ENCODE results near the gene STPG1.

Gene STPG1

DNA sequence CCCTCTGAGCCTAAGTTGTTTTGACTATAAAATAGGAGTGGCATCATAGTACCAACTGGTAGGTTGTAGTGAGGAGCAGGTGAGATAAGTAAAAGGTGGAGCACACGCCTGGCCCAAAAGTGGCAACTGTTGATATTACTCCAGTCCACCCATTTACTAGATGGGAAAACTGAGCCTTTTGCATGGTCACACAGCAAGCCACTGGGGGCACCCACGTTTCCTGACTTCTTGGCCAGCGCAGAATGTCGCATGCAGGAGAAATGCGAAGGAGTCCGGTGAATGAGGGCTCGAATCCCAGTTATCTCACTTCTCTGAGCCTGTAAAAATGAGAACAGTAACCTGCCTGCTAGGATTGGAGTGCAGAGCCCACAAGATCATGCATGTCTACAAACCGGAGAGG, 73.6 kb downstream of the STPG1 start:
- Mint-ChIP-seq H3K4me3 (no peak overlapping the region), H3K4me1 (ENCODE audit: low read depth) (peaks cover 2% of the 10 kb centered on the region), H3K27ac (no peak overlapping the region), H3K36me3 (ENCODE audit: low read depth) (no peaks in the 10 kb centered on the region), H3K9me3 (no peaks in the 10 kb centered on the region), H3K27me3 (ENCODE audit: low read depth) (peaks cover 28% of the 10 kb centered on the region)

DNA sequence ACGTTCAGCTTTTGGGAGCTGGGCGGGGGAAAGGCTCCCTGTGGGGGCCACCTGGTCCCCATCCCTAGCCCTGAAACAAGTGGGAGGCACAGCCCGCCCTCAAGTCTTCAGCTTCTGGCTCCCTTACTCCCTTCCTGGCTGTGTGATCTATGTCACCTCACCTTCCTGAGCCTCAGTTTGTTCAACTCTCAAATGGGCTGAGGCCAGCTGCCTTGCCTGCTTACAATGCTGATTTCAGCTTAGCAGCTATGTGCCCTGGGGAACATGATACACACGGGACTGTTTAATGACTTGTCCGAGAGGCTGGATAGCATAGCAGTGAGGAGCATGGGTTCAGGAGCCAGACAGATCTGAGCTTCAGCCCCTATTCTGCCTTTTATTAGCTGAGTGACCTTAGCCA, 75.1 kb downstream of the STPG1 start:
- Mint-ChIP-seq H3K27me3 (ENCODE audit: low read depth) (peaks cover 34% of the 10 kb centered on the region), H3K4me1 (ENCODE audit: low read depth) (peaks cover 2% of the 10 kb centered on the region), H3K36me3 (ENCODE audit: low read depth) (no peaks in the 10 kb centered on the region), H3K9me3 (no peaks in the 10 kb centered on the region), H3K27ac (no peak overlapping the region), H3K4me3 (no peak overlapping the region)

DNA sequence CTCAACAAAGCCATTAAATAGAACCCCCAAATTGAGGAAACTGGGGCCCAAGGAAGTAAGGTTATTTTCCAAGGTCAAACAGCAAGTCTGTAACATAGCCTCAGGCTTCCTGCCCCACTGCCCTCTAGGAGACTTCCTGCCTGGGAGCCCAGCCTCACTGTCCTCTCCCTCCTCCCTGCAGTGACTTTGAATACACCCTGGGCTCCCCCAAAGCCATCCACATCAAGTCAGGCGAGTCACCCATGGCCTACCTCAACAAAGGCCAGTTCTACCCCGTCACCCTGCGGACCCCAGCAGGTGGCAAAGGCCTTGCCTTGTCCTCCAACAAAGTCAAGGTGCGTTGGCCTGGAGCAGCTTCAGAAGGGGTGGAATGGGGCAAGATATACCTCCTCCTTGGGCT, 76.1 kb downstream of the STPG1 start:
- Mint-ChIP-seq H3K9me3 (no peaks in the 10 kb centered on the region), H3K4me1 (ENCODE audit: low read depth) (peaks cover 2% of the 10 kb centered on the region), H3K36me3 (ENCODE audit: low read depth) (no peaks in the 10 kb centered on the region), H3K4me3 (no peak overlapping the region), H3K27me3 (ENCODE audit: low read depth) (peaks cover 37% of the 10 kb centered on the region), H3K27ac (no peak overlapping the region)

DNA sequence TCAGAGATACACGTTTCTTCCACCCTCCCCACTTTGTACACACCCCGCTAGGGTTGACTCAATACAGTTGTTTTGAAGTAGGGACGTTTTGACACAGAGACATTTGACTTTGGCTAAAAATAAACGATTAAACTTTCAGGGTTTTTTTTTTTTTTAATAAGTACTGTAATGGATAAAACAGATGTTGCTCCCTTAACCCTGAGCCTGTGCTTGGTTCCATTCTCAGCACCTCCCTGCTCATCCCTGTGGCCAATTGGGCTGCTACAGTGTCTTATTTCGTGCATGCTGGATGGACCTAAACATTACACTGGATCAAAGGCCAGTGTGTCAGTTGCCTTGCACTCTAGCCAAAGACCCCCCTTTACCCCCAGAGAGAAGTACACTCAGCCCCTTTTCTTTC, 77.5 kb downstream of the STPG1 start:
- peaks cover 2% of the 10 kb centered on the region for H3K4me1 Mint-ChIP-seq (ENCODE audit: low read depth)
- H3K27me3 Mint-ChIP-seq (ENCODE audit: low read depth), result peaks cover 49% of the 10 kb centered on the region
- H3K27ac Mint-ChIP-seq, result no peak overlapping the region
- no peaks in the 10 kb centered on the region for H3K36me3 Mint-ChIP-seq (ENCODE audit: low read depth)
- H3K4me3 Mint-ChIP-seq, result no peak overlapping the region
- no peaks in the 10 kb centered on the region for H3K9me3 Mint-ChIP-seq

DNA sequence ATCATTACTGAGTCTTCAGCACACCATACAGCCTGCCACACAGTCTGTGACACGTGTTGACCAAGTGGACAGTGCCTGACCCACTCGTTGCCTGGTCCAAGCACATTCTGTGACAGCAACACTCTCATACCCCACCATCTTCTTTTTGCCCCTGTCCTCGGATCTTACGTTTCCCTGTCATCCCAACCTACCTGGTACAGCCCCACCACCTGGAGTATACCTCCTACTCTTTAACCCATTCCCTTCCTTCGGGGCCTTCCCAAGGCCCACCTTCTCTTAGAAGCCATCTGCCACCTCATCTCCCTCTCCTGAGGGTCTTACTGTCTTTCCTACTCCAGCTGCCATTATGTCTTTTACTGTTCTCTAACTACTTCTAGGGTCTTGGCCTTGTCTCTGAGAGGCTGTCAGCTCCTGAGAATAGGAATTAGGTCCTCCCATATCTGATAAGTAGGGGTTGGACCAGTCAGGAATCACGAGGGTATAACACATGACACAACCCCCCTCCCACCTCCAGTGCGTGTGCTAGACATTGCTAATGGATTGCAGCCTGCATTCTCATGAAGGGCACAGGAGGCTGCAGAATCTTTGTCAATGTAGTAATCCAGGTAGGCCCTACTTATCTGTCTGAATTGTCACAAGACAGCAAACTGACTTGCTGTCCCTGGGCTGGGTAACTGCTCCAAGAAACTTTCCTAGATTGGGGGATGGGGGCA, 81.5 kb downstream of the STPG1 start:
- H3K27me3 Mint-ChIP-seq (ENCODE audit: low read depth), result peaks cover 66% of the 10 kb centered on the region
- no peak overlapping the region for H3K4me3 Mint-ChIP-seq
- no peak overlapping the region for H3K27ac Mint-ChIP-seq

DNA sequence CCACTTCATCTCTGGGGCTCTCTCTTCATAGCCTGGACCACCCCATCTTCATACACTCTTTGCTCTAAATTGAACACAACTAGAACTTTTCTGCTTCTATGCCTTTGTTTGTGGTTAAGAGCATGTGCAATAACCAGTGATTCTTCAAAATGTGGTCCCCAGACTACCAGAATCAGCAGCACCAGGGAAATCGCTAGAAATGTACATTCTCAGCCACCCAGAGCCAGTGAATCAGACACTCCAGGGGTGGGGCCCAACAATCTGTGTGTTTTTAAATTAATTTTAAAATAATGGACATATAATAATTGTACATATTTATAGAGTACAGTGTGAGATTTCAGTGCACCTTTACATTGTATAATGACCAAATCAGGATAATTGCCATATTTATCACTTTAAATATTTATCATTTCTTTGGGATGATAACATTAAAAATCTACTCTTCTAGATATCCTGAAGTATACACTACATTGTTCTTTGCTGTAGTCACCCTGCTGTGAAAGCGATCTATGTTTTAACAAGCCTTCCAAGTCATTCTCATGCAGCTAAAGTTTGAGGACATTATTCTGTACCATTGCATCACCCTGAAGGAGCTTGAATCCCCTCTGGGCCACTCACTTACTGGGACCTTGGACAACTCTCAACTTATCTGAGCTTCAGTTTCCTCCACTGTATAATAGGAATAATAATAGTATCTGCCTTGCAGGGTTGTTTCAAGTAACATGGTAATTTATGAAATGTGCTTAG, 83.6 kb downstream of the STPG1 start:
- Mint-ChIP-seq H3K27ac (no peak overlapping the region), H3K4me3 (no peak overlapping the region), H3K4me1 (ENCODE audit: low read depth) (no peaks in the 10 kb centered on the region), H3K27me3 (ENCODE audit: low read depth) (peaks cover 73% of the 10 kb centered on the region), H3K9me3 (no peaks in the 10 kb centered on the region), H3K36me3 (ENCODE audit: low read depth) (no peaks in the 10 kb centered on the region)

More for the DNA sequence above, 81.5 kb downstream of the STPG1 start:
- no peaks in the 10 kb centered on the region for H3K36me3 Mint-ChIP-seq (ENCODE audit: low read depth)
- no peaks in the 10 kb centered on the region for H3K9me3 Mint-ChIP-seq
- H3K4me1 Mint-ChIP-seq (ENCODE audit: low read depth), result no peaks in the 10 kb centered on the region

DNA sequence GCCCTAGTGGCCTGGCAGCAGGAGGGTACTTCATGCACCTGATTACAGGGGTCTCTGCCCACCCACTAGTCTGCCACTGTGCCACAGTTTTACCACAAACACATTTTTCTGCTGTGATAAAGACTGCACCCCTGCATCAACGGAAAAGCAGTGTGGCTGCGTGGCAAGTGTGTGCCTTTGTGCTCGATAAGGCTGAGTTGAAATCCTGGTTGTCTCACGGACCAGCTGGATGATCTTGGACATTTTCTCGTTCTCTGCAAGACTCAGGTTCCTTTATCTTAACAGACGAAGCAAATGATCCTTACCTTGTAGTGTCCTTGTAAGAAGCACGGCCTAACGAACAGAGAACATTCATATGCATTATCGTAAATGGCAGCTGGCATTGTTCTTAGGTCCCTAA, 84.3 kb downstream of the STPG1 start:
- Mint-ChIP-seq H3K9me3 (no peaks in the 10 kb centered on the region), H3K4me1 (ENCODE audit: low read depth) (no peaks in the 10 kb centered on the region), H3K27me3 (ENCODE audit: low read depth) (peaks cover 79% of the 10 kb centered on the region), H3K4me3 (no peak overlapping the region), H3K27ac (no peak overlapping the region), H3K36me3 (ENCODE audit: low read depth) (no peaks in the 10 kb centered on the region)

DNA sequence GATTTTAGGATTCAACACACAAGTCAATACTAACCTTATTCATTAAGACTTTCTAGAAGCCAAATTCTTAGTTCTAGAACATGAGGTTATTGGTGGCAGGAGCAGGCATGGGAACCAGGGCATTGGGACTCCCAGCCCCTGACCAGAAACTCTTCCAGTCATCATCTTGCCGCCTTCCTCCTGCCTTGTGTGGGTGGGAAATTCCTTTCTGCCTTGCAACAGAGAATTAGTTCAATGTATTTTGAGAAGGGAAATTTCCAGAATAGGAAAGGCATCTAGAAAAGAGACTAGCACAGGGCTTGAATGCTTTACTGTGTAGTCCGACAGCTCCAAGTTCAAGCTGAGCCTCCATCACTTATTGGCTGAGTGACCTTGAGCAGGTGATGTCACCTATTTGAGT, 85.7 kb downstream of the STPG1 start:
- no peak overlapping the region for H3K27ac Mint-ChIP-seq
- H3K27me3 Mint-ChIP-seq (ENCODE audit: low read depth), result peaks cover 84% of the 10 kb centered on the region
- no peaks in the 10 kb centered on the region for H3K9me3 Mint-ChIP-seq
- H3K36me3 Mint-ChIP-seq (ENCODE audit: low read depth), result no peaks in the 10 kb centered on the region
- H3K4me1 Mint-ChIP-seq (ENCODE audit: low read depth), result peaks cover under 1% of the 10 kb centered on the region
- H3K4me3 Mint-ChIP-seq, result no peak overlapping the region

DNA sequence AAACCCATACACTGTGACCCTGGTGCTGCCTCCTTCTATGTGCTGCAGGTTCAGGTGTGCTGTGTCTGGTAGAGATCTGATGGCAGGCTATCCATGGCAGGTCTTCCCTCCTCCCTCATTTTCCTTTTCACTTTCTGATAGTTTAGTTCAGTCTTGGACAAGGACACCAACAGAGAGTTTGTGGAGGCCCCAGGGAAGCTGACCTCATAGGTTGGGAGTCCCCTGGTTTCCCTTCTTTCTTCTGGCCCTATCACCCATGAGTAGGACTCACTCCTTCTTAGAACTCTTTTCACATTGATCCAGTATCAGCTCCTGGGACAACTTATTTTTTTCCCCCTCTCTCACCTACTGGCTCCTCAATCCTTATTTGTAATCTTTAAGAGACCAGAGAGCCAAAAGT, 86.1 kb downstream of the STPG1 start:
- Mint-ChIP-seq H3K27me3 (ENCODE audit: low read depth) (peaks cover 86% of the 10 kb centered on the region), H3K4me3 (no peak overlapping the region)

DNA sequence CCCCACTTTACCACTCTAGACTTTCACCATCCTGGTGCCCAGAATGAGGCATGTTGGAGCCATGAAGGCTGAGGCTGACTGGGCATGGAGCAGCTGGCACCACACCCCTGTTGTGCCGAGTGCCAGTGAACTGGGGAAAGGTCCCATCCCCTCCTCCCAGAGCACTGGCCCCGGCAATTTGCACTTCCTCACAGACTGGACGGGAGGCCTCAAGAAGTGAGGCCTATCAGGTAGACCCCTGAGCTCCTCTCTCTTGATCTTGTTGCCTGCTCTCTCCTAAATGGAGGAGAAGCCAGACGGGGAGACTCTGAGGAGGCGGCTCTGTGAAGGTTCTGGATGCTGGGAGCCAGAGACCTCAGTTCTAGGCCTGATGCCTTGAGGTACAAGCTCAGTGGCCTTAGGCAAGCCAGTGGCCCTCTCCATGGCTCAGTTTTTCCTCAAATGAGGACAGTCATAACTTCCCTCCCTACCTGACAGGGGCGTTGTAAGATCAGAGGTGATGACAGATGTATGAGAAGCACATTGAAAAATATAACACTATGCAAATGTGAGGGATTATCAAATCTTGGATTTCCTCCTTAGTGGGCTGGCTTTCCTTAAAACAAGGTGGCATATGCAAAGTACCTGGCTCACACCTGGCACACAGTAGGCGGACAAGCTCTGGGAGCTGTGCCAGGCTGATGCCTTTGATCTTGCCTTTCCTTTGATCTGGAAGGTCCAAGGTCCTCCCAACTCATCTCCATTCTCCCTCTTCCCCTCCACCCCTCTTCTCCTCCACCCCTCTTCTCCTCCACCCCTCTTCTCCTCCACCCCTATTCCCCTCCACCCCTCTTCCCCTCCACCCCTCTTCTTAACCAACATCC, 87.8 kb downstream of the STPG1 start:
- Mint-ChIP-seq H3K4me3 (no peak overlapping the region), H3K27ac (no peak overlapping the region), H3K27me3 (ENCODE audit: low read depth) (peaks cover 85% of the 10 kb centered on the region), H3K4me1 (ENCODE audit: low read depth) (peaks cover 10% of the 10 kb centered on the region), H3K36me3 (ENCODE audit: low read depth) (no peaks in the 10 kb centered on the region), H3K9me3 (no peaks in the 10 kb centered on the region)

More for the DNA sequence above, 86.1 kb downstream of the STPG1 start:
- H3K4me1 Mint-ChIP-seq (ENCODE audit: low read depth), result peaks cover 3% of the 10 kb centered on the region
- no peak overlapping the region for H3K27ac Mint-ChIP-seq
- no peaks in the 10 kb centered on the region for H3K9me3 Mint-ChIP-seq
- no peaks in the 10 kb centered on the region for H3K36me3 Mint-ChIP-seq (ENCODE audit: low read depth)

DNA sequence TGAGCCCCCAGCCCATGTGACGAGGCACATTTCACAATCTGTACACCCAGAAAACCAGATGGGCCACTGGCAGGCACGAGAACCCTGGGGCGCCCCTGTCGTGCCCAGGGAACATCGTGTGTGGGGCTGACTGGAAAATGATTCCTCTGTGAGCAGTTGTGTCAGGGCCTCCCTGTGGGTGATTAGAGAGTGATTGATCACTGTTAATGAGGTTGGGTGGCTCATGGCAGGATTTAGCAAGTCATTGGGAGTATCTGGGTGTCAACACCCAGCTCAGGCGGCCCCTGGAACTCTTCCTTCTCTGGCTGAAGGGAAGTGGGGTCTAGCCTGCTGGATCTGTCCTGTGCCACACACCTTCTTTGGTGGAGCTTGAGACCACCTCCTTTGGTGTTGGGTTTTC, 88.7 kb downstream of the STPG1 start:
- peaks cover 19% of the 10 kb centered on the region for H3K4me1 Mint-ChIP-seq (ENCODE audit: low read depth)
- peaks cover 2% of the 10 kb centered on the region for H3K36me3 Mint-ChIP-seq (ENCODE audit: low read depth)
- H3K27me3 Mint-ChIP-seq (ENCODE audit: low read depth), result peaks cover 86% of the 10 kb centered on the region
- H3K4me3 Mint-ChIP-seq, result no peak overlapping the region
- H3K27ac Mint-ChIP-seq, result no peak overlapping the region
- no peaks in the 10 kb centered on the region for H3K9me3 Mint-ChIP-seq

DNA sequence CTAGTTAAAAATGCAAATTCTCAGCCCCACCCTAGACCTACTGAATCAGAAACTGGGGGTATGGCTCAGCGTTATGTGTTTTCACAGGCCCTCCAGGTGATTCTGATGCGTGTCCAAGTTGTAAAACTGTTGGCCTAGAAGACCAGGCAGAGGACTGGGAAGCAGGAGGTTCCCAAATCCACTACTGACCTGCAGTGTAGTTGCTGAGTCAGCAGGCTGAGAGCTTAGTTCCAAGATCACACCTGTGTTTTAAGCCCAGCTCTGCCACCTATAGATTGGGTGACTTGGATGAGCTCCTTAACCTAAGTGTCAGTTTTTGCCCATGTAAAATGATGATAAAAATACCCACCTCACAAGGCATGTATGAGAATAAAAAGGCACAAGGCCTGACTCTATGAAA, 90.3 kb downstream of the STPG1 start:
- Mint-ChIP-seq H3K4me3 (no peak overlapping the region), H3K4me1 (ENCODE audit: low read depth) (peaks cover 30% of the 10 kb centered on the region), H3K27ac (no peak overlapping the region), H3K36me3 (ENCODE audit: low read depth) (peaks cover 3% of the 10 kb centered on the region), H3K27me3 (ENCODE audit: low read depth) (peaks cover 93% of the 10 kb centered on the region), H3K9me3 (no peaks in the 10 kb centered on the region)

DNA sequence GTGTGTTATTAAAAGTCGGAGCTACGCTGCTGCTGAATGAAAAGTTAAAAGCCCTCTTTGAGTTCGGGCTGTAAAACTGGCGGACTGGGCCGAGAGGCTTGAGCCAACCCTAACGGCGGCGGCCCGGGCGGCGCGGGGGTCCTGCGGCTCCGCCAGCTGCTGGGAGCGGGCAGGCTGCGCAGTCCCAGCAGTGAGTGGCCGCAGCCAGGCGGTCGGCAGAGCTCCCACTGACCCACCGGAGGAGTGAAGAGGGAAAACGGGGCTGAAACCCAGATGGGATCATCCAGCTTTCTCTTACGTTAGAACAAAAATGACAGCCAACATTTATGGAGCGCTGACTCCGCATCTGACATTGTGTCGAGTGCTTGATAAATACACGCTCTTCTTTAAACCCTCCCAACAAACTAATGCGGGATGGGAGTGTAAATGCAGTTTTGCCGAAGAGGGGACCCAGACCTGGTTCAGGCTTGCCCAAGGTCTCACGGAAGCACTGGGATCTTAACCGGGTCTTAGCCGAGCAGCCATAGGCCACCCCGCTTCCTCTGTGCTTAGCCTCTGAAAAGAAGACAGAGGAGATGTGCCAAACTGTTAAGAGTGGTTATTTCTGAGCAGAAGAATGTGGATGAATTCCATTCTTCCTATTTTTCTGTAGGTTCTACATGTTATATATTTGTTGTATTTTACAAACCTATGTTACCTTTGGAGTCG, 91.0 kb downstream of the STPG1 start:
- peaks cover 93% of the 10 kb centered on the region for H3K27me3 Mint-ChIP-seq (ENCODE audit: low read depth)
- peaks cover 3% of the 10 kb centered on the region for H3K36me3 Mint-ChIP-seq (ENCODE audit: low read depth)
- peak overlapping the region; percentile 55 for H3K27ac Mint-ChIP-seq
- H3K9me3 Mint-ChIP-seq, result no peaks in the 10 kb centered on the region
- peaks cover 30% of the 10 kb centered on the region for H3K4me1 Mint-ChIP-seq (ENCODE audit: low read depth)
- peak overlapping the region; percentile 56 for H3K4me3 Mint-ChIP-seq
